HL-60 (cell line): Measurements from ENCODE around the gene DTNBP1.

Experiments used
- DNase-seq, 2 experiments: peaks; one replicate each; pipeline ENCODE4 v3.0.0-alpha.2; 2010 to 2020; ENCODE audit warnings: low read depth in 1 of 2, low spot score in 1 of 2
- H3K27ac ChIP-seq: fragments of 250-450 bp; sonication (Bioruptor Pico); replicated peaks from 2 replicates; pipeline ENCODE4 v1.5.1; 2020; ENCODE audit warnings: mild to moderate bottlenecking, moderate library complexity
- H3K27me3 ChIP-seq: fragments of 250-450 bp; sonication (Bioruptor Pico); 2 replicates; pipeline ENCODE4 v1.5.1; 2021; ENCODE audit warnings: mild to moderate bottlenecking, moderate library complexity; ENCODE audit not compliant: insufficient read depth, poor library complexity, severe bottlenecking
- H3K4me3 ChIP-seq: replicated peaks from 2 replicates; pipeline ENCODE4 v1.5.1; 2011; ENCODE audit warnings: mild to moderate bottlenecking, control low read depth, low read length; ENCODE audit not compliant: insufficient read depth
- GABPA ChIP-seq: IDR thresholded peaks from 2 replicates; pipeline ENCODE4 v1.6.1; 2012; ENCODE audit warnings: low read depth
- POLR2AphosphoS5 ChIP-seq: IDR thresholded peaks from 2 replicates; pipeline ENCODE4 v1.6.1; 2012; ENCODE audit warnings: low read depth
- REST ChIP-seq: IDR thresholded peaks from 2 replicates; pipeline ENCODE4 v1.6.1; 2012; ENCODE audit warnings: low read depth; ENCODE audit not compliant: insufficient replicate concordance
- SPI1 ChIP-seq: IDR thresholded peaks from 2 replicates; pipeline ENCODE4 v1.6.1; 2012; ENCODE audit warnings: low read depth, mild to moderate bottlenecking, borderline replicate concordance
- TF ChIP-seq, protein P1 (sequence below): IDR thresholded peaks from one replicate; pipeline ENCODE4 v1.5.1; 2011; ENCODE audit warnings: low read length, control low read depth, inconsistent platforms; ENCODE audit not compliant: insufficient read depth

DTNBP1 gene

GRCh38 chr6:15659181-15659580 is 3.6 kb downstream of the DTNBP1 start:
- Histone ChIP-seq H3K27ac (no peak overlapping the region), H3K27me3 (no peaks in the 10 kb centered on the region), H3K4me3 (no peak overlapping the region)
- TF ChIP-seq, protein P1, sequence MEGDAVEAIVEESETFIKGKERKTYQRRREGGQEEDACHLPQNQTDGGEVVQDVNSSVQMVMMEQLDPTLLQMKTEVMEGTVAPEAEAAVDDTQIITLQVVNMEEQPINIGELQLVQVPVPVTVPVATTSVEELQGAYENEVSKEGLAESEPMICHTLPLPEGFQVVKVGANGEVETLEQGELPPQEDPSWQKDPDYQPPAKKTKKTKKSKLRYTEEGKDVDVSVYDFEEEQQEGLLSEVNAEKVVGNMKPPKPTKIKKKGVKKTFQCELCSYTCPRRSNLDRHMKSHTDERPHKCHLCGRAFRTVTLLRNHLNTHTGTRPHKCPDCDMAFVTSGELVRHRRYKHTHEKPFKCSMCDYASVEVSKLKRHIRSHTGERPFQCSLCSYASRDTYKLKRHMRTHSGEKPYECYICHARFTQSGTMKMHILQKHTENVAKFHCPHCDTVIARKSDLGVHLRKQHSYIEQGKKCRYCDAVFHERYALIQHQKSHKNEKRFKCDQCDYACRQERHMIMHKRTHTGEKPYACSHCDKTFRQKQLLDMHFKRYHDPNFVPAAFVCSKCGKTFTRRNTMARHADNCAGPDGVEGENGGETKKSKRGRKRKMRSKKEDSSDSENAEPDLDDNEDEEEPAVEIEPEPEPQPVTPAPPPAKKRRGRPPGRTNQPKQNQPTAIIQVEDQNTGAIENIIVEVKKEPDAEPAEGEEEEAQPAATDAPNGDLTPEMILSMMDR = no peak
- no peak for TF ChIP-seq GABPA
- DNase-seq = no peak

DNA sequence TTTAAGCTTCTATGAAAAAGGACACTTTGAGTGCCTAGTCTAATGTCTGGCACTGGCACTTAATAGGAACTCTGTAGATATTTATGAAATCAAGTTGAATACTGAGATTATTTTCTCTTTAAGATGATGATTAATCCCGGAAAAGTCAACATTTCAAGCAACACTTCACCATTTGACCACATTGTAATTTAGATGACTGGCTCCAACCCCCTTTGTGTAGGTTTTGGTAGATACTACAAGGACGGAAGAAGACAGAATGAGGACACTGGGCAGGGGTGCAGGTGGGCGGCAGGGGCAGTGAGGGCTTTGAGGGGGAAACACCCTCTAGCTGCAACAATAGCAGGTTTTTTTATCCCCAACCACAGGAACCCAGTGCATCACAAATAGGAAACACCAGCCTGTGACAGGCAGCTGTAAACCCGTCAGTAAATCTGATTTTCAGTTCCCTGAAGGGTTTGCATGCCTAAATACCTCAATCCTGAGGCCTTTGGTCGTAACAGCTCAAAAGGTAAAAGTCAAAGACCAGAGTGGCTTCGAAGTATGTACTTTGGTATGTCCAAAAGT is 4.6 kb downstream of the DTNBP1 start:
- no peaks in the 10 kb centered on the region for H3K27me3 ChIP-seq
- DNase-seq = no peak
- no peak for TF ChIP-seq SPI1
- TF ChIP-seq POLR2AphosphoS5 = no peak
- TF ChIP-seq, protein P1 = no peak
- no peak for TF ChIP-seq REST
- H3K4me3 ChIP-seq = no peak overlapping the region
- H3K27ac ChIP-seq = no peak overlapping the region

DNA sequence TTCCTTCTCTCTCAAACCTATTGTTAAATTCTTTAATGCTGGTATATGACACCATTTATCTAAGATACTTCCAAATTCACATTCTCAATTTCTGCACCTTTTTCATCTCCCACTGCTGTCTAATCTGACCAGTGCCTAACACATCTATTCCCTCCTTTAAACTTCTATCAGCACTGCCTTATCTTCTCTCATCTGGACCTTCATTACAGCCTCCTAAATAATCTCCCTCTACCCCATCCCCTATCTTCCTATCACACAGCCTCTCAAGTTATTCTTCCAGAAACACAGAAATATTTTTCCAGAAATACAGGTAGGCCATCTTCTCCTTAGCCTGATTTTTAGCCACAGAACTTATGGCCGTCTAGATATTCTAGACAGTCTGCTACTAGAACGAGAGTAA is 5.5 kb downstream of the DTNBP1 start:
- no peak overlapping the region for H3K27ac ChIP-seq

DNA sequence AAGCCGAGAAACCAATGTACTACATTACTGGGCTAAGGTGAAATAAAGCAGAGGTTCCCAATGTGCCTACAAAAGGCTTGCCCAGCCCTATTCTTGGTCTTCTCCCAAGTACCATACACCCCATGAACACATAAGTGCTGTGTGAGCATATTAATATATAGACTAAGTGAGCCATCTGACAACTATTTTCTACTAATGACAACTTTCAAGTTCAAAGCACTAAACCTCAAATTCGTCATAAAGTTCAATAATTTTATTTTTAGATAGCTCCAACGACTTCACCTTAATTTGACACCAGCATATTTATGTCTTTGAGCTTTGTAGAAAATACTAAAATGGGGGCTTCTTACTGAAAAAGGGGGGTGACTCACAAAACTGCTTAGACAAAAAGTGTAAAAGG is 6.7 kb downstream of the DTNBP1 start:
- no peaks in the 10 kb centered on the region for H3K27me3 ChIP-seq
- H3K4me3 ChIP-seq = no peak overlapping the region
- TF ChIP-seq SPI1 = no peak
- TF ChIP-seq POLR2AphosphoS5 = no peak
- TF ChIP-seq, protein P1 = no peak
- TF ChIP-seq GABPA = no peak
- no peak for TF ChIP-seq REST
- no peak for DNase-seq
- no peak overlapping the region for H3K27ac ChIP-seq

More for the DNA sequence above, 5.5 kb downstream of the DTNBP1 start:
- no peak for DNase-seq
- Histone ChIP-seq H3K4me3 (no peak overlapping the region), H3K27me3 (no peaks in the 10 kb centered on the region)
- no peak for TF ChIP-seq POLR2AphosphoS5
- no peak for TF ChIP-seq GABPA
